HG02588 (cell line): ENCODE results near the gene THAP5.

ENCODE experiments used
- ATAC-seq: cut with Tn5 transposase; IDR thresholded peaks from one replicate; pipeline ENCODE4 v1.9.1; 2021; ENCODE audit warnings: mild to moderate bottlenecking, moderate library complexity; ENCODE audit not compliant: unreplicated experiment

The THAP5 gene

DNA sequence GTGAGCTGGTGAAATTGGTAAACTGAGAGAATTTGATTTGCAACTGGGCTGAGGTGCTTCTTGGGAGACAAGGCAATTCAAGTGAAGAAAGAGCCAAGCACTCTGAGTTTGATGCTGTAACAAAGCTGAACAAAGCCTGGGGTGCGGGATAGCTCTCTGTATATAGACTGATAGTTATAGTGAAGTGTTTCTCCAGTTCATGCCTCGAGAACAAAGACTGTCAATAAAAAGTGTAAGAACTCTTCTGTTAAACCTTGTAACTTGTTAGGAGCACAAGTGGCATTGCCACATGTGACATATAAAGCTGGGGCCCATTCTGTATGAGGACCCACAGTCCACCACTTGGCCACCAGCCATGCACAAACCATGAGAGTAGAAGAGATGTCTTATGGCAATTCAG is 32.3 kb downstream of the THAP5 start:
- ATAC-seq, result no peak

DNA sequence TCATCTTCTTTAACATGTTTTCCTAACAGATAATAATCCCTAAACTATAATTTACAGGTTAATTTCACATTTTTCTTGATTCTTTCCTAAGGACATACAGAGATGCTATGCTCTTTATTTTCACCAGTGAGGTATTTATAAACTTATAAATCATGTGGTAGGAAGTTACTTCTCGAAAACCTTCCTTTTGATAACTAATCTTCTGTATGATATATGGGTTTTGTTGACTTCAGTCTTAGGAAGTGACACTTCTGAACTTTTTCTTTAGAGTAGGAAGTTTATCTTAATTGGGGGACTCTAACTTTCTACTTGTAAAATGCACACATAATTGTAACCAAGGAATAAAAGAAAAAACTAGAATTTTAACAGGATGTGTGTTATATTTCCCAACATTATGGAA is 33.8 kb downstream of the THAP5 start:
- no peak for ATAC-seq

DNA sequence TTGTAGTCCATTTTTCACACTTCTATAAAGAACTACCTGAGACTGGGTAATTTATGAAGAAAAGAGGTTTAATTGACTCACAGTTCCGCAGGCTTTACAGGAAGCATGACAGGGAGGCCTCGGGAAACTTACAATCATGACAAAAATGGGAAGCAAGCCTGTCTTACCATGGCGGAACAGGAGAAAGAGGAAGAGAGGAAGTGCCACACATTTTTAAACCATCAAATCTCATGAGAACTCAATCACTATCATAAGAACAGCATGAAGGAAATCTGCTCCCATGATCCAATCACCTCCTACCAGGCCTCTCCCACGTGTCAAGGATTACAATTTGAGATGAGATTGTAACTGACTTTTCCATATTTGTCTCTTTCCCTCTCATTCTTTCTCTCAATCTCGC is 34.2 kb downstream of the THAP5 start:
- no peak for ATAC-seq

DNA sequence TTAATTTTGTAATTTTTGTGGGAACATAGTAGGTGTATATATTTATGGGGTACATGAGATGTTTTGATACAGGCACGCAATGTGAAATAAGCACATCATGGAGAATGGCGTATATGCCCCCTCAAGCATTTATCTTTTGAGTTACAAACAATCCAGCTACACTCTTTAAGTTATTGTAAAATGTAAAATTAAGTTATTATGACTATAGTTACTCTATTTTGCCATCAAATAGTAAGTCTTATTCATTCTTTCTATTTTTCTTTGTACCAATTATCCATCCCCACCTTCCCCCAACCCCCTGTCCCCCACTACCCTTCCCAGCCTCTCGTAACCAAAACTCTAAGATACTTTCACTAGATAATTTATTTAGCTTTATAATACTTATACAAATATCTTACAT is 35.8 kb downstream of the THAP5 start:
- ATAC-seq, result no peak

DNA sequence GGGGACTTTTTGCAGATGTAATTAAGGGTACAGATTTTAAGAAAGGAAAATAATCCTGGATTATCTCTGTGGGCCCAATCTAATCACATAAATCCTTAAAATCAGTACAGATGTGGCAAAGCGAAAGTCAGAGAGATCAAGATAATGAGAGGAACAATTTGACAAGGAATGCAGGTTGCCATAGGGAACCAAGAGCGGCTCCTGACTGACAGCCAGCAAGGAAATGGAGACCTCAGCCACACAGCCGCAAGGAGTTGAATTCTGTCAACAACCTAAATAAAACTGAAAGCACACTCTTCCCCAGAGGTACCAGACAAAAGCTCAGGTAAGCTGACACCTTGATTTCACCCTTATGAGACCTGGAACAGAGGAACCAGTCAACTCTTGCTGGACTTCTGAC is 40.2 kb downstream of the THAP5 start:
- ATAC-seq, result no peak

DNA sequence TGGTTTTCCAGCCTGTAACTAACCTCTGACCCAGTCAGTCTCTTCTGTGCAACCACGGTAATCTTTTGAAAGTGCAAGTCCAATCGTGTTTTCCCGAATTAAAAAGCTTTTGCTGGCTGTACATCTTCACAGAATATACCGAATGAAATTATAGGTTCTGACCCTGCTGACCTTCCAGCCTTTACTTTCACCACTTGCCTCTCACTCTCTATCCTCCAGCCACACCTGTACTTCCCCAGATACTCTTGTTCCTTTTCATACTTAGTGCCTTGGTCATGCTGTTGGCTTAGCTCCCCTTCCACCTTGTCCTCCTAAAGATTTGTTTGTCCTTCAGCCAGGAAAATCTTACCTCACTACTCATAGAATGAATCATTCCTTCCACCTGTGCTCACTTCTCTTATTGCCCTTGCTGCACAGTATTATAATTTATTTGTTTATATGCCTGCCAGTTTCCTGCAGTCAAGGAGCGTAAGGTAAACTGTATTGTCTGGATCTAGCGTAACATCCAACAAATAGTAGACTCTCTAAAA is 41.3 kb downstream of the THAP5 start:
- no peak for ATAC-seq

DNA sequence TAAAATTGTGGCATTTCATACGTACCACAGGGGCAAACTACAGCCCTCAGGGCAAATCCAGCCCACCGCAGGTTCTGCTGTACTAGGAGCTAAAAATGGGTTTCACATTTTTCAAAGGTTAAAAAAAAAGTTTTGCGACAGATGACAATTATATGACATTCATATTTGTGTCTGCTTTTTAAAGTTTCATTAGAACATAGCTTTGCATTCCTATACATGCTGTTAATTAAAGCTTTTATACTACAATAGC is 42.8 kb downstream of the THAP5 start:
- no peak for ATAC-seq

DNA sequence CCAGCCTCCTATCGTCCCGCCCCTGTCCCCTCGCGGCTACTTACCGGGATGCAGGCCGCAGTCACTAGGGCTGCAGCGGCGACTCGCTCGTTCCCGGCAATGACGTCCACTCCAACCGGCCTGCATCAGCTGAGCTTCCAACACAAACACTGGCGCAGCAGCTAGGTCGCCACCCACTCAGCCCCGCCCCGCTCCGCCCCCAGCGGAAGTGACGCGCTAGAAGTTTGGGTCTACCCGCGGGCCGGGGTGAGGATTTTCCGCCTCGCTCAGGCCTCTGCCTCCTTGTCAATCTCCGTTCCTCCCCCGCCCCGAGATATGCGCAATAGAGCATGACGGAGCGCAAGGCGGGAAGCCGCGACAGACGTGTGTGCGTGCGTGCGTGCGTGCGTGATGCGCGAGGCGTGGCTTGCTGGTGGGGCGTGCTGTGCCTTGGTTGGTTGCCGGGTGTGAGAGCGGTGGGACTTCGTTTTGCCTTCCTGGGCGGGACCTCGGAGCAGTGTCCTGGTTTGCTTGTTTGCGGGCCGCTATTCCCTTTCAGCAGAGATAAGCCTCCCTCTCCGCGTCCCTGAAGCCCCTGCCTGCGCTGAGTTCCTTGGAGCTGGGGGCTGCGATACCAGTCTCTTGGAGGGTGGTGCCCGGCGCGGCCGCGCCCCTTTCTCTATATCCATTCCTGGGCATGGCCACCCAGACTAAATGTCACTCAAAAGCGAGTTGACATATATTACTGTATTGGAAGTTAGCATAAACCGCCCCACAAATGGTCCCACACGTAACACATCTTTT is 43.3 kb downstream of the THAP5 start, which contains the start of gene PNPLA8:
Gene PNPLA8, minus strand, starts transcription at position 151 of the 783 bp plus-strand sequence. CDS start 10,644 bp downstream, outside the sequence.
- peak; percentile 92 for ATAC-seq

DNA sequence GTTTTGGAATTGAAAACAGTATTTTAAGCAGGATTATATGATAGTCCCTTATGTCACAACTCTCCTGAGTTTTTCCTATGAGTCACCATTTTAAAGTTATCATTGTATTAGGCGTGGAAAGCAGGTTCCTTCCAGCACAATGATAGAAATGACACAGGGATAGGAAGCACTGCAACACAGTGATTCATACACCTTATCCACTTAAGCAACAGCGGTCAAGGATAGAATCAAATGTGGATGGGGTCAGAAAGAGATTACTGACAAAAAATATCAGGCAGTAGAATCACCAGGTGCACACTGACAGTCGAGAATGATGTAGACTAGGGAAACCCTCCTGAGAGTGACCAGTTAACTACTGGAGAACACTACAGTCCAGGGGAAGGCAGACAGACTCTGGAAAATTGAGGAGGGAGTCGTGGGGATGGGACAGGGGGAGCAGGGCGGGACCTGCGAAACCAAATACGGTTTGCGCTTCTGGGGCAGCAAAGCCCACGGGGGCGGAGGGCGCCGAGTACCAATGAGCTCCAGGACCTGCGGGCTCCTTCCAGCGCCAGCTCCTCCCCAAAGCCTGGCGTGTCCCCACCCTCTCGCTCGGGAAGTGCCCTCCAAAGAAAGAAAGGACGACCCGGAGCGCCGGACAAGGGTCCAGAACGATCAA is 44.0 kb downstream of the THAP5 start:
- peak; percentile 44 for ATAC-seq

DNA sequence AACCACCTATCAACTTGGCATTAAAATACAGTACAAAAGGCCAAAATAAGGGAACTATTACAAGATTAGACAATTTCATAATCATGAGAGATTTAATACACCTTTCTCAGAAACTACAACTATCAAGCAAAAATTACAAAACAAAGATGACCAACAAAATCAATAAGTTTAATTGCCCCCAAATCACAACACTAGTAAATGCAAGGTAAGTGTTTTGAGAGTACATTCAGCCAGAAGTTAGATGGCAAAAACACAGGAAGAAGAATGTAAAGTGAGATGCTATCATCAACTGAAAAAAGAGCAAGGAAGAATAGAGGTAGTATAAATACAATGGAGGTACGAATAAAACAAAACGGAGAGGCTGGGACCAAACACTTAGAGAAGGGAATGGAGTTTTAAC is 46.7 kb downstream of the THAP5 start:
- ATAC-seq, result no peak

DNA sequence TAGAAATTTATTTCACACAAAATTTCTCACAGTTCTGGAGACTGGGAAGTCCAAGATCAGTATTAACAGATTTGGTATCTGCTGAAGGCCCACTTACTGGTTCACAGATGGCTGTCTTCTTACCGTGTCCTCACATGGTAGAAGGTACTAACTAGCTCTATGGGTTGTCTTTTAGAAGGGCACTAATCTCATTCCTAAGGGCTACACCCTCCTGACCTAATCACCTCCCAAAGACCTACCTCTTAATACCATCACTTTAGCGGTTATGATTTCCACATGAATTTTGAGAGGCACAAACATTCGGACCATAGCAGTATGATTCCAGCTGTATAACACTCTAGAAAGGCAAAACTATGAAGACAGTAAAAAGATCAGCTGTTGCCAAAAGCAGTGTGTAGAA is 51.6 kb downstream of the THAP5 start:
- no peak for ATAC-seq

DNA sequence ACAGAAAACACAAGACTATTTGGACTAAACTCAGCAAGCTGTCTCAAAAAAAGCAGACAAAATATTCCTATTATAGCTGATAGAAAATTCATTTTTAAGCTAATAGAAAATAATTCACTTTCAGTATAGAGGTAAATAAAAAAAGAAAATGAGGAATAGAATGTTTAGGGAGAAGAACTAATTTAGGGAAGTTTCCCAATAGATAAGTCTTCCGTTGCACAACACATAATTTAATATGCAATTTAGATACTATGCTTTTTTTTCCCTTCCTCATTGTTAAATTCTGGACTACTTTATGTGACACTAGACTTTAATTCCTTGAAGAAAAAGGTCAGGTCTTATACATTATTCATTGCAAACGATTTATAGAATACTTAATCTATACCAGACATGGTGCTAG is 53.9 kb downstream of the THAP5 start:
- ATAC-seq, result no peak

DNA sequence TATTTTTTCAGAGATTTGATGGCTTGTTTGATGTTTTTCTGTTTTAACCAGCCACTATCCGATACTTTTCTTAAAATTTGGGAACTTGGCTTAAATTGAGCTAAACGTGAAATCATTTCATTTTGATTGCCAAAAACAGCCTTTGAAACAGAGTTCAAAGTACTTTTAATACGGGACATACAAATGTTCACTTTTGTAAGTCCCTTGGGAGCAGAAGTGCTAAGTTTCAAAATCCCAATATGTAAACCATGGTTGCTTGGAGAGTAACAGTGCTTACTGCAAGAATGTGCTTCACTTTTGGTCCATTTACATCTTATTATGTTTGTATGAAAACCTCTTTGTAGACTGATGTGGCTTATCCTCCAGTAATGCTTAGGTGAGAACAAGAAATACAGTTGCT is 54.5 kb downstream of the THAP5 start:
- ATAC-seq, result no peak
